IMR-90 (cell line): ENCODE data around the gene TTC38. TPM values are rescaled to one million over a fixed set of nuclear protein-coding genes. Genes with fewer than 3 reads are reported as not detected.

Experiments
- ATAC-seq: fragments of 200-7000 bp; cut with Tn5 transposase; 2 replicates; pipeline ENCODE4 v1.9.1; 2020; ENCODE audit warnings: low read depth, mild to moderate bottlenecking, moderate library complexity
- BruUV-seq: library from RNA; stranded (reverse); fragments of 400-500 nt; replicated peaks from 2 replicates; lab custom pipeline; 2021; lab: Mats Ljungman, UMichigan
- CTCF ChIA-PET: fragments of 300-600 bp; formaldehyde crosslinking; extraction: SDS; loops from one replicate; lab custom pipeline; 2021; ENCODE audit warnings: antibody characterized with exemption; lab: Yijun Ruan, JAX
- POLR2A ChIA-PET: fragments of 300-600 bp; sonication (Branson Sonifier 250); formaldehyde crosslinking; loops from one replicate; lab custom pipeline; 2022; ENCODE audit warnings: antibody characterized with exemption; ENCODE audit not compliant: unreplicated experiment; lab: Charles Lee
- DNase-seq: peaks from one replicate; pipeline ENCODE4 v3.0.0; 2013
- H2AFZ ChIP-seq: replicated peaks from 2 replicates; pipeline ENCODE3; 2013; ENCODE audit warnings: low read length, mild to moderate bottlenecking; ENCODE audit not compliant: poor library complexity
- H2AK5ac ChIP-seq: 2 replicates; pipeline ENCODE4 v1.6.1; 2013; ENCODE audit warnings: low read depth, low read length, inconsistent platforms
- H2AK9ac ChIP-seq: replicated peaks from 2 replicates; pipeline ENCODE3; 2013; ENCODE audit warnings: mild to moderate bottlenecking, low read depth, low read length, moderate library complexity; ENCODE audit not compliant: poor library complexity
- H2BK120ac ChIP-seq: 2 replicates; pipeline ENCODE4 v1.6.1; 2013; ENCODE audit warnings: low read depth, low read length, inconsistent platforms
- H2BK15ac ChIP-seq: 3 replicates; pipeline ENCODE4 v1.6.1; 2013; ENCODE audit warnings: low read depth, low read length, inconsistent platforms
- H2BK20ac ChIP-seq: 2 replicates; pipeline ENCODE4 v1.6.1; 2013; ENCODE audit warnings: low read depth, mild to moderate bottlenecking, inconsistent platforms, low read length, moderate library complexity
- H2BK5ac ChIP-seq: 2 replicates; pipeline ENCODE4 v1.6.1; 2013; ENCODE audit warnings: mild to moderate bottlenecking, low read depth, low read length, inconsistent platforms; ENCODE audit not compliant: poor library complexity, severe bottlenecking
- H3K14ac ChIP-seq: replicated peaks from 2 replicates; pipeline ENCODE4 v1.6.1; 2013; ENCODE audit warnings: low read depth, low read length, inconsistent platforms
- H3K18ac ChIP-seq: 2 replicates; pipeline ENCODE4 v1.6.1; 2013; ENCODE audit warnings: low read depth, low read length, control low read depth
- H3K23ac ChIP-seq: 2 replicates; pipeline ENCODE4 v1.6.1; 2013; ENCODE audit warnings: low read depth, low read length, inconsistent platforms
- H3K27ac ChIP-seq: 2 replicates; pipeline ENCODE4 v1.5.1; 2013; ENCODE audit warnings: mild to moderate bottlenecking, control low read depth, low read length; ENCODE audit not compliant: insufficient read depth
- H3K27me3 ChIP-seq: 2 replicates; pipeline ENCODE4 v1.6.1; 2013; ENCODE audit warnings: low read length; ENCODE audit not compliant: control insufficient read depth, insufficient read depth
- H3K36me3 ChIP-seq: 2 replicates; pipeline ENCODE4 v1.6.1; 2013; ENCODE audit warnings: low read length, mixed read lengths; ENCODE audit not compliant: control insufficient read depth, insufficient read depth
- H3K4ac ChIP-seq: 2 replicates; pipeline ENCODE4 v1.6.1; 2013; ENCODE audit warnings: low read depth, low read length, inconsistent platforms
- H3K4me1 ChIP-seq: 2 replicates; pipeline ENCODE4 v1.6.1; 2013; ENCODE audit warnings: low read length, mixed read lengths; ENCODE audit not compliant: control insufficient read depth, insufficient read depth
- H3K4me2 ChIP-seq: 2 replicates; pipeline ENCODE4 v1.6.1; 2013; ENCODE audit warnings: low read depth, mild to moderate bottlenecking, control low read depth, low read length, moderate library complexity
- H3K4me3 ChIP-seq: 2 replicates; pipeline ENCODE4 v1.5.1; 2013; ENCODE audit warnings: low read depth, mild to moderate bottlenecking, control low read depth, low read length, moderate library complexity; ENCODE audit not compliant: insufficient read depth
- H3K56ac ChIP-seq: 2 replicates; pipeline ENCODE4 v1.6.1; 2013; ENCODE audit warnings: low read length, inconsistent platforms; ENCODE audit not compliant: insufficient read depth; ENCODE audit errors: extremely low read depth
- H3K79me1 ChIP-seq, 2 experiments: 2 replicates each; pipeline ENCODE4 v1.6.1; 2013; ENCODE audit warnings: low read length in 2 of 2, inconsistent platforms in 1 of 2, low read depth in 1 of 2
- H3K9ac ChIP-seq: 2 replicates; pipeline ENCODE4 v1.6.1; 2013; ENCODE audit warnings: low read depth, low read length, control low read depth
- H3K9me1 ChIP-seq: 2 replicates; pipeline ENCODE4 v1.6.1; 2013; ENCODE audit warnings: low read length, inconsistent platforms; ENCODE audit not compliant: insufficient read depth
- H3K9me3 ChIP-seq: 2 replicates; pipeline ENCODE4 v1.6.1; 2013; ENCODE audit warnings: low read length; ENCODE audit not compliant: control insufficient read depth, insufficient read depth
- H4K20me1 ChIP-seq: 2 replicates; pipeline ENCODE4 v1.6.1; 2013; ENCODE audit warnings: low read length, inconsistent platforms; ENCODE audit not compliant: insufficient read depth
- H4K5ac ChIP-seq: 2 replicates; pipeline ENCODE4 v1.6.1; 2013; ENCODE audit warnings: mild to moderate bottlenecking, low read depth, low read length, control low read depth
- H4K8ac ChIP-seq, 2 experiments: 2 replicates each; pipeline ENCODE4 v1.6.1; 2013; ENCODE audit warnings: low read depth in 2 of 2, low read length in 2 of 2, control low read depth in 1 of 2, inconsistent platforms in 1 of 2
- H4K91ac ChIP-seq: 2 replicates; pipeline ENCODE4 v1.6.1; 2013; ENCODE audit warnings: low read depth, low read length, inconsistent platforms; ENCODE audit not compliant: insufficient read depth
- CEBPB ChIP-seq: IDR thresholded peaks from 2 replicates; pipeline ENCODE4 v1.6.1; 2012; ENCODE audit warnings: low read depth, low read length, improper control_type of control experiment
- MAFK ChIP-seq: IDR thresholded peaks from 2 replicates; pipeline ENCODE4 v1.6.1; 2012; ENCODE audit warnings: low read depth, low read length, improper control_type of control experiment
- MXI1 ChIP-seq: IDR thresholded peaks from 2 replicates; pipeline ENCODE4 v1.6.1; 2012; ENCODE audit warnings: low read depth, mild to moderate bottlenecking, low read length, moderate library complexity, borderline replicate concordance
- NFE2L2 ChIP-seq: fragments of 150-350 bp; IDR thresholded peaks from 2 replicates; pipeline ENCODE4 v1.6.1; 2016; ENCODE audit warnings: low read depth, mild to moderate bottlenecking, low read length
- RFX5 ChIP-seq: IDR thresholded peaks from 2 replicates; pipeline ENCODE4 v1.8.0; 2012; ENCODE audit warnings: low read depth, mild to moderate bottlenecking, low read length, moderate library complexity
- SMC3 ChIP-seq: fragments of 150-350 bp; IDR thresholded peaks from 2 replicates; pipeline ENCODE4 v1.6.1; 2016; ENCODE audit warnings: low read depth, mild to moderate bottlenecking, antibody characterized with exemption, low read length, moderate library complexity
- WGBS, 2 experiments: methylation state at CpG; one replicate each; pipeline versions ENCODE4 v1.1.5 to v1.1.7; 2013; ENCODE audit warnings: missing lambda C conversion rate in 2 of 2; ENCODE audit not compliant: insufficient read length in 1 of 2; ENCODE audit errors: extremely low coverage in 2 of 2; 5-methylcytosine and 5-hydroxymethylcytosine counted together
- dilution Hi-C: fragments of 300-500 bp; cut with HindIII; formaldehyde crosslinking; loops from one replicate; pipeline ENCODE4 v1.14.3; 2018; ENCODE audit warnings: low sequenced_read_pairs; ENCODE audit not compliant: unreplicated experiment
- in situ Hi-C: fragments of 300-500 bp; cut with MboI; formaldehyde crosslinking; loops from 3 replicates; pipeline ENCODE4 v1.14.3; 2019; ENCODE audit warnings: low sequenced_read_pairs, inconsistent platforms, mixed read lengths
- intact Hi-C: fragments of 100-400 bp; cut with micrococcal nuclease; formaldehyde crosslinking; loops from 2 replicates; pipeline ENCODE4 v1.10.0; 2022
- polyA plus RNA-seq, 3 experiments: library from polyadenylated mRNA; depleted of rRNA; stranded (reverse); fragments of >200 nt; gene quantifications; 2 replicates each; pipeline ENCODE4 v1.2.3, GENCODE V29; 2012; ENCODE audit warnings: low replicate concordance in 1 of 3
- total RNA-seq: library from RNA; depleted of rRNA; stranded (reverse); fragments of >200 nt; gene quantifications from 2 replicates; pipeline ENCODE4 v1.2.3, GENCODE V29; 2012
- TF ChIP-seq, protein P1 (sequence below): conservative IDR thresholded peaks from 2 replicates; pipeline ENCODE4 v1.5.1; 2012; ENCODE audit warnings: mild to moderate bottlenecking, low read depth, low read length, improper control_type of control experiment
- TF ChIP-seq, protein P2 (sequence below): fragments of 150-350 bp; IDR thresholded peaks from 2 replicates; pipeline ENCODE4 v1.6.1; 2017; ENCODE audit warnings: mild to moderate bottlenecking, antibody characterized with exemption, low read length, low read depth
- TF ChIP-seq, protein P3 (sequence below): fragments of 150-350 bp; IDR thresholded peaks from 2 replicates; pipeline ENCODE4 v1.6.1; 2016; ENCODE audit warnings: low read depth, mild to moderate bottlenecking, low read length, moderate library complexity, borderline replicate concordance

TTC38 gene
- total and polyA plus RNA-seq, 2 of the 4 experiments (the other 2 are of a cell fraction), result 43.6 to 52.3 TPM

DNA sequence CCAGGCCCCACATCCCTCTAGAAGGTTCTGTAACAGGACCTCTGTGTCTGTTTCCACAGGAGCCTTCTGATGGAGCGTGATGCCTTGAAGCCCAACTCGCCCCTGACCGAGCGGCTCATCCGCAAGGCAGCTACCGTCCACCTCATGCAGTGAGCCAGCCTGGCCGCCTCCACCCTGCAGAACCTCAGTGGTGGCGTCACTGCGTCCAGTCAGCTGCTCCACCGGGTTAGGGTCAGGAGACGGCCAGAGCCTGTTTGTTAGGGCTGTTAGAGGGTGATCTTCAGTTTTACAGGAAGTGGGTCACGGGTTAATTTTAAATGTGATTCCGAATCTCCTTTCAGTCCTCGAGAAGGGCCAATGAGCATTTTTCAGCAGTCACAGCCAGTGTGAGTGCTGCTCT is 24.9 kb downstream of the TTC38 start:
- intact Hi-C loops, result no loop called here
- TF ChIP-seq RFX5, result no peak
- TF ChIP-seq, protein P1, sequence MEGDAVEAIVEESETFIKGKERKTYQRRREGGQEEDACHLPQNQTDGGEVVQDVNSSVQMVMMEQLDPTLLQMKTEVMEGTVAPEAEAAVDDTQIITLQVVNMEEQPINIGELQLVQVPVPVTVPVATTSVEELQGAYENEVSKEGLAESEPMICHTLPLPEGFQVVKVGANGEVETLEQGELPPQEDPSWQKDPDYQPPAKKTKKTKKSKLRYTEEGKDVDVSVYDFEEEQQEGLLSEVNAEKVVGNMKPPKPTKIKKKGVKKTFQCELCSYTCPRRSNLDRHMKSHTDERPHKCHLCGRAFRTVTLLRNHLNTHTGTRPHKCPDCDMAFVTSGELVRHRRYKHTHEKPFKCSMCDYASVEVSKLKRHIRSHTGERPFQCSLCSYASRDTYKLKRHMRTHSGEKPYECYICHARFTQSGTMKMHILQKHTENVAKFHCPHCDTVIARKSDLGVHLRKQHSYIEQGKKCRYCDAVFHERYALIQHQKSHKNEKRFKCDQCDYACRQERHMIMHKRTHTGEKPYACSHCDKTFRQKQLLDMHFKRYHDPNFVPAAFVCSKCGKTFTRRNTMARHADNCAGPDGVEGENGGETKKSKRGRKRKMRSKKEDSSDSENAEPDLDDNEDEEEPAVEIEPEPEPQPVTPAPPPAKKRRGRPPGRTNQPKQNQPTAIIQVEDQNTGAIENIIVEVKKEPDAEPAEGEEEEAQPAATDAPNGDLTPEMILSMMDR, result no peak
- TF ChIP-seq SMC3, result no peak
- TF ChIP-seq MAFK, result no peak
- no peak for TF ChIP-seq CEBPB
- TF ChIP-seq, protein P2, sequence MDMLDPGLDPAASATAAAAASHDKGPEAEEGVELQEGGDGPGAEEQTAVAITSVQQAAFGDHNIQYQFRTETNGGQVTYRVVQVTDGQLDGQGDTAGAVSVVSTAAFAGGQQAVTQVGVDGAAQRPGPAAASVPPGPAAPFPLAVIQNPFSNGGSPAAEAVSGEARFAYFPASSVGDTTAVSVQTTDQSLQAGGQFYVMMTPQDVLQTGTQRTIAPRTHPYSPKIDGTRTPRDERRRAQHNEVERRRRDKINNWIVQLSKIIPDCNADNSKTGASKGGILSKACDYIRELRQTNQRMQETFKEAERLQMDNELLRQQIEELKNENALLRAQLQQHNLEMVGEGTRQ, result no peak
- TF ChIP-seq MXI1, result no peak
- no peak for TF ChIP-seq NFE2L2
- TF ChIP-seq, protein P3, sequence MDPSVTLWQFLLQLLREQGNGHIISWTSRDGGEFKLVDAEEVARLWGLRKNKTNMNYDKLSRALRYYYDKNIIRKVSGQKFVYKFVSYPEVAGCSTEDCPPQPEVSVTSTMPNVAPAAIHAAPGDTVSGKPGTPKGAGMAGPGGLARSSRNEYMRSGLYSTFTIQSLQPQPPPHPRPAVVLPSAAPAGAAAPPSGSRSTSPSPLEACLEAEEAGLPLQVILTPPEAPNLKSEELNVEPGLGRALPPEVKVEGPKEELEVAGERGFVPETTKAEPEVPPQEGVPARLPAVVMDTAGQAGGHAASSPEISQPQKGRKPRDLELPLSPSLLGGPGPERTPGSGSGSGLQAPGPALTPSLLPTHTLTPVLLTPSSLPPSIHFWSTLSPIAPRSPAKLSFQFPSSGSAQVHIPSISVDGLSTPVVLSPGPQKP, result no peak
- Histone ChIP-seq H2AK5ac (no peak overlapping the region), H3K36me3 (peaks cover 43% of the 10 kb centered on the region), H3K27ac (no peak overlapping the region), H3K4ac (no peak overlapping the region), H4K5ac (no peak overlapping the region), H3K9me3 (no peaks in the 10 kb centered on the region), H3K79me1 (peaks cover 0 to 18% of the 10 kb centered on the region in 2 experiments; a peak in 2 of 4 replicates), H2BK15ac (no peak overlapping the region), H2BK5ac (no peak overlapping the region), H3K4me2 (no peak overlapping the region), H4K8ac (no peak overlapping the region), H3K23ac (no peak overlapping the region), H3K18ac (no peak overlapping the region), H3K27me3 (no peaks in the 10 kb centered on the region), H3K4me1 (peaks cover 11% of the 10 kb centered on the region), H3K56ac (no peak overlapping the region), H3K9ac (no peak overlapping the region), H3K14ac (no peak overlapping the region), H4K20me1 (no peaks in the 10 kb centered on the region), H2AK9ac (peak overlapping the region; percentile 73), H2AFZ (no peak overlapping the region), H4K91ac (no peak overlapping the region), H3K9me1 (peaks cover 20% of the 10 kb centered on the region), H3K4me3 (no peak overlapping the region), H2BK20ac (no peak overlapping the region), H2BK120ac (no peak overlapping the region)
- no TSS peak for BruUV-seq
- ChIA-PET CTCF (no interaction called here), POLR2A (no interaction called here)
- WGBS, 2 experiments, result 96% methylated on average over 5 of the region's 14 CpGs; no CpG with 5 or more reads in 1 of the 2 experiments
- no peak for ATAC-seq
- no peak for DNase-seq
- in situ Hi-C loops, result no loop called here
- dilution Hi-C loops, result no loop called here
